Activated CD4-positive, alpha-beta T cell treated with anti-CD3 and anti-CD28 coated beads, Interleukin-2, amount 50 U/mL, for 48 hours (primary cell): ENCODE data around the gene TNS1.

Experiments used
- DNase-seq, 2 experiments: peaks; one replicate each; pipeline ENCODE4 v3.0.0-alpha.2; 2020

The TNS1 gene

GRCh38 chr2:217892560-217892959 is 110.2 kb downstream of the TNS1 start:
- DNase-seq, result no peak

GRCh38 chr2:217890445-217890844 is 112.3 kb downstream of the TNS1 start:
- no peak for DNase-seq

GRCh38 chr2:217889656-217890055 is 113.1 kb downstream of the TNS1 start:
- no peak for DNase-seq

GRCh38 chr2:217887841-217888701 is 114.7 kb downstream of the TNS1 start:
- DNase-seq, result no peak

GRCh38 chr2:217886720-217887309 is 116.0 kb downstream of the TNS1 start:
- peak; percentile 72 to 76 for DNase-seq

- no peak for DNase-seq
These were observed 116.7 kb downstream of the TNS1 start for GRCh38 chr2:217886091-217886490.

GRCh38 chr2:217884985-217885384 is 117.8 kb downstream of the TNS1 start:
- DNase-seq, result no peak

- no peak for DNase-seq
These were observed 121.9 kb downstream of the TNS1 start for GRCh38 chr2:217880891-217881290.

- DNase-seq, result no peak
These were observed 122.4 kb downstream of the TNS1 start for GRCh38 chr2:217880287-217880889.

GRCh38 chr2:217878915-217879590 is 123.7 kb downstream of the TNS1 start:
- DNase-seq, result no peak

- DNase-seq, result no peak
These were observed 124.9 kb downstream of the TNS1 start for GRCh38 chr2:217877866-217878265.

GRCh38 chr2:217876253-217876570 is 126.6 kb downstream of the TNS1 start:
- DNase-seq, result no peak

- no peak for DNase-seq
These were observed 127.1 kb downstream of the TNS1 start for GRCh38 chr2:217875556-217876252.

GRCh38 chr2:217875138-217875537 is 127.7 kb downstream of the TNS1 start:
- DNase-seq, result no peak

- DNase-seq, result no peak
These were observed 129.4 kb downstream of the TNS1 start for GRCh38 chr2:217873371-217873770.

- no peak for DNase-seq
These were observed 130.5 kb downstream of the TNS1 start for GRCh38 chr2:217872319-217872718.

GRCh38 chr2:217870528-217871011 is 132.2 kb downstream of the TNS1 start:
- no peak for DNase-seq

GRCh38 chr2:217868911-217869334 is 133.9 kb downstream of the TNS1 start:
- no peak for DNase-seq

GRCh38 chr2:217868265-217868892 is 134.4 kb downstream of the TNS1 start:
- DNase-seq, result no peak

- DNase-seq, result no peak
These were observed 136.3 kb downstream of the TNS1 start for GRCh38 chr2:217866457-217866856.

- DNase-seq, result no peak
These were observed 137.6 kb downstream of the TNS1 start for GRCh38 chr2:217864963-217865772.
